IPS-NIHi7 (cell line): ENCODE data around the gene ADCY7.

Experiments
- DNase-seq: peaks from one replicate; pipeline ENCODE4 v3.0.0; 2012; ENCODE audit warnings: mixed read lengths; ENCODE audit errors: extremely low spot score

Gene ADCY7

GRCh38 chr16:50248845-50249244 is 17.5 kb upstream of the ADCY7 start:
- no peak for DNase-seq

- no peak for DNase-seq
Measured at GRCh38 chr16:50251375-50252081, 14.8 kb upstream of the ADCY7 start.

GRCh38 chr16:50252082-50252611 is 14.2 kb upstream of the ADCY7 start:
- DNase-seq: no peak

GRCh38 chr16:50252874-50253513 is 13.4 kb upstream of the ADCY7 start:
- no peak for DNase-seq

- DNase-seq: no peak
Measured at GRCh38 chr16:50253514-50253910, 12.8 kb upstream of the ADCY7 start.

- no peak for DNase-seq
Measured at GRCh38 chr16:50254072-50254471, 12.3 kb upstream of the ADCY7 start.

GRCh38 chr16:50255538-50255937 is 10.8 kb upstream of the ADCY7 start:
- no peak for DNase-seq

GRCh38 chr16:50256604-50257003 is 9.7 kb upstream of the ADCY7 start:
- DNase-seq: no peak

GRCh38 chr16:50257876-50258275 is 8.5 kb upstream of the ADCY7 start:
- DNase-seq: no peak

GRCh38 chr16:50259334-50260205 is 6.8 kb upstream of the ADCY7 start:
- no peak for DNase-seq

GRCh38 chr16:50260206-50261159 is 5.9 kb upstream of the ADCY7 start:
- no peak for DNase-seq

- DNase-seq: no peak
Measured at GRCh38 chr16:50261160-50261706, 5.1 kb upstream of the ADCY7 start.

- DNase-seq: no peak
Measured at GRCh38 chr16:50261707-50262235, 4.6 kb upstream of the ADCY7 start.

GRCh38 chr16:50263060-50263909 is 3.1 kb upstream of the ADCY7 start:
- no peak for DNase-seq

GRCh38 chr16:50263940-50264929 is 2.1 kb upstream of the ADCY7 start:
- DNase-seq: no peak

- no peak for DNase-seq
Measured at GRCh38 chr16:50265260-50265659, 1.1 kb upstream of the ADCY7 start.

- no peak for DNase-seq
Measured at GRCh38 chr16:50265716-50266336, 525 bp upstream of the ADCY7 start.

- no peak for DNase-seq
Measured at GRCh38 chr16:50267151-50267631, 840 bp downstream of the ADCY7 start.
